Measurements from ENCODE around the gene CCDC85C.
A peak's percentile ranks its signal among the peaks of the same experiment; 100 is the strongest.

The CCDC85C gene

DNA sequence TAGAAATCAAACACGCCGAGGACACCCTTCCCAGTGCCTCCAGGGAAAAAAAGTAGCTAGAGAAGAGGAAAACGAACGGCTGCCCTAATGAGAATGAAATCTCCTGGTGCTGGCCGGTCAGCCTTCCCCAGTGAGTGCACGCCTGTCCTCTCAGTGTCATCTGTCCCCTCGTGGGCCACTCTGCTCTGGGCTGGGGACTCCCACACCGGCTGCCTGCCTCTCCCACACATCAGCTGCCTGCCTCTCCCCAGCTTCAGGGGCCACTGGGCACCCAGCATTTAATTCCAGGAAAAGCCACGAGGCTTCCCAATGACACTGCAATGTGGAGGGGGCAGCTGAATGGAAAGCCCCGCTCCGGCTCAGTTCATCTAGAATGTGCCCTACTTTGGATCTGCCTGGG, 59.0 kb downstream of the CCDC85C start:
- DNase-seq (ENCODE audit: insufficient read length, low spot score): no peak
- FAIRE-seq: no peak

- FAIRE-seq: no peak
- DNase-seq (ENCODE audit: insufficient read length, low spot score): no peak
Observed at GRCh38 chr14:99543985-99544384, 60.0 kb downstream of the CCDC85C start.

DNA sequence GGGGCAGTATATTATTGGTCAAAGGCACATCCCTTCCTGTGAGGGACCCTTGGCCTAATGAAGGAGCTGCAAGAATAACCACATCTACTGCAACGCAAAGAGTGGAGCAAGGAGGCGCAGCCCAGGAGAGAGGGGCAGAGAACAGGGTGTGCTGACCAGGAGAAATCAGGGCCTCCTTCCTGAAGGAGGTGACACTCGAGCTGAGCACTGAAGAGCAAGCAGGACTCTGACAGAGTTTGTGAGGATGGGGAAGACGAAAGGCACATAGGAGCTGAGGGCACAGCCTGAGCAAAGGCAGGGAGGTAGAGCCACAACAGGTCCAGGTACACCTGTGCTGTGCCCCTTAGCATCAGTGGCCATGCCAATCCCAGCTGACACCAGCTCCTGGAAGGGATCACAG, 60.6 kb downstream of the CCDC85C start:
- FAIRE-seq (no peak), DNase-seq (ENCODE audit: insufficient read length, low spot score) (no peak)

GRCh38 chr14:99542566-99542965, 61.4 kb downstream of the CCDC85C start:
- FAIRE-seq (no peak), DNase-seq (ENCODE audit: insufficient read length, low spot score) (no peak)

DNA sequence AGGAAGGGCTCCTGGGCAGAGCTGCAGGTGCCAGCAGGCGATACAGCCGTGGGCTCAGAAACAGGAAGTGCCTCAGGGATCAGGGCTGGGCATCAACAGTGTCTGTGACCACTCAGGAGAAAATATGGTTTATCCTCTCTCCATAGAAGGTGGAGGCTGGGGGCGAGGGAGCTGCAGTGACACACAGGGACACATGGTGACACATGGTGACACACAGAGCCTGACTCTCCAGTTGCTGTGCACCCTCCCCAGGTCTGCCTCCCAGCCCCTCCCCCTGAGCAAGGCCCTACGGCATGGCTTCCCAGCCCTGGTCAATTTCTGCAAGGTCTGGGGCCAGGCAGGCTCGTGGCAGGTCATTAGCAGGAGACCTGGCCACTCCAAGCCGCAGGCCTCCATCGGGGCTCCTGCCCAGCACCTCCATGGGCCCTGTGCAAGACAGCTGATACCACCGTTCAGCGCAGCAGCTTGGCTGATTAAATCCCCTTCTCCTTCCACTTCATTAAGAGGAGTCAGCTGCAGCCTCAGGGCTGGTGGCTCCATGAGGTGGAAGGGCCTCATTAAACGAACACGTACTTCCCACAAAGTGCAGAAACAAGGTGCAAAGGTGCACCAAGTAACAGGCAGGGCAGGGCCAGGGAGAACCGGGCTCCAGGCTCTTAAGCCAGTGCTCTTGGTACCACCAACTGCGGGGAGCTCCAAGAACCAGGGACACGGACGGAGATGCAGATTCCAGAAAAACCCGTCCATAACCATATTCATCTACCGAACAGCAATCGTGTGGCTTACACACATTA, 62.1 kb downstream of the CCDC85C start:
- FAIRE-seq (peak; percentile 76), DNase-seq (ENCODE audit: insufficient read length, low spot score) (no peak)

- DNase-seq (ENCODE audit: insufficient read length, low spot score): no peak
- no peak for FAIRE-seq
Observed at GRCh38 chr14:99541211-99541610, 62.8 kb downstream of the CCDC85C start.

GRCh38 chr14:99540196-99541032, 63.6 kb downstream of the CCDC85C start:
- no peak for FAIRE-seq
- DNase-seq (ENCODE audit: insufficient read length, low spot score): no peak

DNA sequence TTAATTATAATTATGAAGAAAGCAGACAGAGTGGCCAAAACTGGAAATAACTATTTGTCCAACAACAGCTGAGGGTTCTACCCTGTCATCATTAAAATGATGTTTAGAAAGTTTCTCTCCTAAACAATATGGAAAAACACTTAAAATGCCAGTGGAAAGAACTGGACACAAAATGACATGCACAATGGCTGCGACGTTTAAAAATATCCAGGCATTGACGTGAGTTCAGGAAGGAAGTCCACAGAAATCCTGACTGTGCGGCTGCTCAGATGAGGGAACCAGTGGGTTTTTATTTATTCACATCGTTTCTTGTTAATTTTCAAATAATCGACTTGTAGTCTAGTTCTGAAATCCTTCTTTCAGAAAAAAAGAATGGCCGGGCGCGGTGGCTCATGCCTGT, 64.5 kb downstream of the CCDC85C start:
- no peak for FAIRE-seq
- DNase-seq (ENCODE audit: insufficient read length, low spot score): no peak

DNA sequence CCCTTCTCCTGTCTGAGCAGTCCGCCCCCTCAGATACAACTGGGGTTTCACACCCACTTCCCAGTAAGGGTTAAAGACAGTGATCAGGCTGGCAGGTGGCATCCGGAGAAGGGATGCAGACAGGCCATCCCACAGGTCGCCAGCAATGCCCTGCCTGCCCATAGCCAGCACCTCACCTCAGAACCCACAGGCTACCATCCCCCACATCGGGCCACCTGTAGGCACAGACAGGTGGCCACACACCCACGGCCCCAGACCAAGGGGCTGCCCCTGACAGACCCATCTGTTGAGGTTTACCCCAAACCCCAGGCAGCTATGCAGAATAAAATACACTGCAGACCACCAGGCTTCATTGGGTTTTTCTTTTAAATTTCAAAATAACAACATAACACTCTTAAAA, 65.3 kb downstream of the CCDC85C start:
- no peak for DNase-seq (ENCODE audit: insufficient read length, low spot score)
- FAIRE-seq: no peak

DNA sequence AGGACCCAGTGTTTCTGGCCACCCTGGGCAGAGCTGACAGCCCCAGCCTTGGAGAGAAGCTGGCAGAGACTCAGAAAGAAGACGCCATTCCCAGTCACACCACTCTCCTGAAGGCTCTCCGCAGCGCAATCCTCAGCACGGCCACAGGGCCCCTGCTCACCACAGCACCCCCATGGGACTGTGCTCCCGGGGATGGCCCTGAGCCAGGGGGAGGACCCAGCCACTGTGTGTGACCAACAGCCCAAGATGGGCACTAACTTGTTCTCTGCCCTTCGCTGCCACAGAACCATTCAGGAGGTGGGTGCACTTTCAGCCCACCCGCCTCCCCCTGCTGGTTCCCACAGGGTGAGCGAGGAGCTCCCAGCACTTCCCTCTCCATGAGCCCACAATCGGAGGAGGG, 65.7 kb downstream of the CCDC85C start:
- FAIRE-seq: peak; percentile 79
- no peak for DNase-seq (ENCODE audit: insufficient read length, low spot score)

GRCh38 chr14:99537399-99537798, 66.6 kb downstream of the CCDC85C start:
- peak; percentile 76 for FAIRE-seq
- peak; percentile 87 for DNase-seq (ENCODE audit: insufficient read length, low spot score)

DNA sequence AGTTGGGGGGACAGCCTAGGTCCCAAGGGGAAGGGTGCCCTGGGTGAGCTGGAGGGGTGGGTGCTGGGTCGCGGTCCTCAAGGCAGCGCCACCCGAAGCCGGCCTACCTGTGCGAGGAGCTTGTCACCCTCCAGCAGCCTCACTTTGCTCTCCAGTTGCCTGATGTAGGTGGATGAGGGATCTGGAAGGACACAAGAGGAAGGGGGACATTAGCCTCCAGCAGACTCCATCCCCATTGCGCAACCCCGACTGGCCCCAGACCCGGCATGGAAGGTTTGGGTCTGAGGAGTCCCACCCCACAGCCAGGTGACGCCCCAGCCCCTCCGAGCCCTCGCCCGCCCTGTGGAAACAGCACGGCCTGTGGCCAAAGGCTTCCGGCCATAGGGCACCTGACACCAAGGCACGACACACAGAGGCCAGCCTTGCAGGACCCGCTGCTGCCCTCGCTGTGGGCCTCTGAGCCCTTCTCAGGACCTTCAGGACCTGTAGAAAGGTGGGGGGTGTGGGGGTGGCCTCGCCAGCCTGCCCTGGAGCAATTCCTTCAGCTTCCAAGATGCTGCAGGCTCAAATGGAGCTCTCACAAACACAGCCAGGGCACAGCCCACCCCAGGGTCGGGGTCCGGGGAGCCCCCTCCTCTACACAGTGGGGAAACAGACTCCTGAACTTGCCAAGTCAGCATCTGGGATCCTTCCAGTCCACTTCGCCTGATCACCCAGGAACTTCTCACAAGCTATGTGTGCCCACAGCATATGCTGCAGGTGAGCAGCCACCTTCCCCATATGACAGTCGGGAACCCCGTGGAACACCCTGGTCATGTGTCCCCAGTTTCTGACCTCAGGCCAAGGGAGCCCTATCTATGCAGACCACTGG, 67.9 kb downstream of the CCDC85C start:
- no peak for DNase-seq (ENCODE audit: insufficient read length, low spot score)
- FAIRE-seq: no peak

GRCh38 chr14:99535448-99535847, 68.6 kb downstream of the CCDC85C start:
- FAIRE-seq (no peak), DNase-seq (ENCODE audit: insufficient read length, low spot score) (no peak)

DNA sequence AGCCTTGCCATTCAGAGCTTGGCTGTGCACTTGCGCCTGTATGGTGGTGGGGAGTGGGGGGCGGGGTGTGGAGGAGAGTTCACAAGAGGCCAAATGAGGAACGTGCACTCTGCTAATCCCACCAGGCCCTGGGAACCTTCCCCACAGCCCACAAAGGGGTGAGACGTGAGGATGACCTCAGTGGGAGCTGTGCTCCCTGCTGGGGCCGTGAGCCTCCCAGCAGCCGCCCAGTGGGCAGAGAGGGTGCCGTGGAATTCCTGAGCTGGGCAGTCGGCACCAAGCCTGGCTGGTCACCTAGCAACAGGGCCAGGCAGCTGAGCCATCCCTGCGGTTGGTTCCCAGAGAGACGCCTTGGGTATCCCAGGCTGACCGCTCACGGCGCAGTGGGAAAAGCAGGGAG, 69.1 kb downstream of the CCDC85C start:
- FAIRE-seq (no peak), DNase-seq (ENCODE audit: insufficient read length, low spot score) (no peak)

GRCh38 chr14:99534333-99534732, 69.7 kb downstream of the CCDC85C start:
- DNase-seq (ENCODE audit: insufficient read length, low spot score): no peak
- no peak for FAIRE-seq

DNA sequence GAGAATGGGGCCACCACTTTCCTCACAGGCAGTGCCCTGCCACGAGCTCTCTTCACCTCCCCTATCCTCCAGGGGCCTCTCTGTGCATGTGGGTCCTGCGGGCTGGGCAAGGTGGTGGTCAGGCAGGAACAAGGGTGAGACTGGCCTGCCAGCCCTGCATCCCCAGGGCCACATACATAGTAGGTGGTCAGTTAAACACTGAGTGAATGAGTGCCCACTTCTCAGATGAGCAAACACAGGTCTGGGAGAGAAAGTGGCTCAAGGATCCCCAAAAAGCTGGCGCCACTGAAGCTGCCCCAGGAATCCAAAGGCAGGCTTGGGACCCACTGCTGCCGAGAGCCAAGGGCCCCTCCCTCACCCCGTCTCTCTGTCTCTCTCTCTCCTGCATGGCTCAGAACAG, 71.7 kb downstream of the CCDC85C start:
- FAIRE-seq: no peak
- DNase-seq (ENCODE audit: insufficient read length, low spot score): no peak

DNA sequence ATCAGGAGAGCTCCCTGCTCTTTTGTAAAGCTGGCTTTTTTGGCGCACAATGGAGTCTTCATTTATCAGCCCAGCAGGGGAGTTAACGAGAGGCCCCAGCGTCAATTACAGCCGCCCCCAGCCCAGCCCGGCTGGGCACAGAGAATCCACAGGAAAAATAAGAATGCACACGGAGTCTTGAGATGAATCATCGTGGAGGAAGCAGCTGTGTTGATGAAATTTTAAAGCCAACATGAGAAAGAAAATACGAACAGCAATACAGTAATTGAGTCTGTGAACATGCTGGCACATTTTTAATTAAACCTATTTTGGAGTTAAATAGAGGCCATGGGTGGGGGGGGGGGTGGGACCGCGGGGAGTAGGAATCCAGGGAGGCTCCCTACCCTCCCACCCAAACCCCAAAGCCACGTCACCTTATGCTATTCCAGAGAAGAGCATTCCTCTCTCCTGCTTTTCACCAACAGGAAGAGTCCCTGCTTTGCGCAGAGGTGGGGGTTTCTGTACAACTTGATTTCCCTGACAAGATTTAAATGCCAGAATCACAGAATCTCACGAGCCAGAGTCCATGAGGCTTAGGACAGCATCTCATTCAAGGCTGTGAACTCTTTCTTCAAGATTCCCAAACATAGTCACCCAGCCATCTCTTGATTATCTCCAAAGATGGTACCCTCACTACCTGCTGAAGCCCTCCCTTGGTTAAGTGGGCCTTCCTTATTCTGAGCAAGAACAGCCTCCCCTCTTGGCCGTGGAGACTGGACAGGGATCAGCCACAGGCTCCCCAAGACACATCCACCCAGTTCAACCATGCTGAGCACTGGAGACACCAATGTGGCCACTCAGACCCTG, 72.5 kb downstream of the CCDC85C start:
- FAIRE-seq: peak; percentile 20
- peak; percentile 60 for DNase-seq (ENCODE audit: insufficient read length, low spot score)

- FAIRE-seq: no peak
- DNase-seq (ENCODE audit: insufficient read length, low spot score): no peak
Observed at GRCh38 chr14:99530407-99531155, 73.4 kb downstream of the CCDC85C start.

DNA sequence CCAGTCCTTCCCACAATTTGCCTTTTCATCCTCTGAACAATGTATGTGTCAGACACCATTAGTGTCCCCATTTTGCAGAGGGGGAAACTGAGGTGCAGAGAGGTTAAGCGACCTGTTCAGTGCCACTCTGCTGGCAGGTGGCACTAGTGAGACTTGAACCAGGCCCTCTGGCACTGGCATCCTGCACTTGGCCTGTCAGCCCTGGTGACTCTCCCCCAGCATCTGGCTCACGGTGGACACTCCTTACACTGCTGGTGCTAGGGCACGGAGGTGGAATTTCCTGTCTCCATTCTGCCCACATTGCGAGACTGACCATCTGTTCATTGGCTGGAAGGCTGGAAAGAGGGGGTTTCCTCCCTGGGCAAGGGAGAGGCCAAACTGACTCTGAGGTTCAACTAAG, 74.1 kb downstream of the CCDC85C start:
- FAIRE-seq: no peak
- DNase-seq (ENCODE audit: insufficient read length, low spot score): no peak

Data from HTR-8/SVneo (cell line).